Measurements from ENCODE around the gene INTS1. TPM values are rescaled to one million over a fixed set of nuclear protein-coding genes. Genes with fewer than 3 reads are reported as not detected.

The INTS1 gene
- polyA plus RNA-seq, 2 of the 4 experiments (the other 2 are of a cell fraction), result 14.6 to 48.1 TPM

DNA sequence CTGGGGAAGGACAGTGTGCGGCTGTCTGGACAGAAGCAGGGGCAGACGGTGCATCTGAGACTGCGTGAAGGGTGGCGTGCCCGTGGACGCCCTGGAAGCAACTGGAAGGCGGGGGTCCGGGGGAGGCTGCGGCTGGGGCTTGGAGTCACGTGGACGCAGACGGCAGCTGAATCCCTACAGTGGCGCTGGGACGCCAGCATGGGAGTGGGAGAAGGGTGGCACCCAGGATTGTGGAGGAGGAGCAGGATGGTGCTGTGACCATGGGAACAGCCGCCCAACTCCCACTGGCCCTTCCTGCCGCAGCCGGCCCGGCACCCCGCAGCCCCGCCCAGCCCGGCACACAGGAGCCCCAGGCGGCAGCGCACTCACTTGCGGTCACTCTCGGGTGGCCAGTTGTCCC is 9.7 kb downstream of the INTS1 start:
- FAIRE-seq (no peak), DNase-seq (ENCODE audit: low read depth in 1 of 2, low spot score in 1 of 2) (no peak), ATAC-seq (peak in 1 of 2 experiments; percentile 12; a peak in 3 of 6 replicates)
- ChIA-PET CTCF (interaction anchor here (0.7 to 2.5 kb wide), 5 partner anchors 9 to 975 kb away, joined by 3 to 23 read pairs (median 3); no protein-coding TSS in a partner anchor), POLR2A (no interaction called here)
- H3K4me2 ChIP-seq, result no peak overlapping the region
- H3K9me3 ChIP-seq, result no peaks in the 10 kb centered on the region
- 88% methylated on average over 14 of the region's 25 CpGs for WGBS (ENCODE audit: missing lambda C conversion rate)
- no peaks in the 10 kb centered on the region for H3K4me1 ChIP-seq
- H3K4me3 ChIP-seq, result no peak overlapping the region
- no peak for TF ChIP-seq CBX2 (IDR thresholded peaks at IDR 0.05; ENCODE audit: borderline replicate concordance, low read depth)
- TF ChIP-seq HDAC2 (IDR thresholded peaks at IDR 0.05), result no peak
- H3K27ac ChIP-seq, result no peak overlapping the region

DNA sequence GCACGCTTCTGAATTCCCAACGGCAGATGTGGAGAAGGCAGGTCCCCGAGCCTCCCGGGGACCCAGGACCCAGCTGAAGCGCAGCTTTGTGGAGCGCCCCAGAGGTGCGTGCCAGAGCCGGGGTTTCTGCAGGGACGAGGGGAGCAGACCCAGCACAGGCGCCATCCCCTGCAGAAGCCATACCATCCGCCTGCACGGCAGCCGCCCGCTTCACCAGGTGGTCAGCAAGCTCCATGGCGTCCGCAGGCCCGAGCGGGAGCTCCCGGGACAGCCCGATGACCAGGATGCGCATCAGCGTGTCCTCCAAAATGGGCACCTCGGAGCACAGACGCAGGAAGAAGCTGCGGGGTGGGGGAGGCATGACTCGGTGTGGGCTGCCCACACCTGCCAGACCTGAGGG is 10.6 kb downstream of the INTS1 start:
- DNase-seq (ENCODE audit: low read depth in 1 of 2, low spot score in 1 of 2) (no peak), ATAC-seq (no peak), FAIRE-seq (no peak)
- ChIA-PET CTCF (interaction anchor here (0.7 to 2.5 kb wide), 6 partner anchors 8 to 976 kb away, joined by 3 to 23 read pairs (median 3); partner anchors contain the start of gene TMEM184A), POLR2A (no interaction called here)
- Histone ChIP-seq H3K4me2 (no peak overlapping the region), H3K4me3 (no peak overlapping the region), H3K27ac (no peak overlapping the region), H3K4me1 (no peaks in the 10 kb centered on the region), H3K9me3 (no peaks in the 10 kb centered on the region)
- TF ChIP-seq HOXA7 (CRISPR knock-in tag; IDR thresholded peaks at IDR 0.05) (no peak), POLR2A (IDR thresholded peaks at IDR 0.05; ENCODE audit: low read length) (no peak)
- WGBS (ENCODE audit: missing lambda C conversion rate), result 95% methylated on average over 26 of the region's 26 CpGs

DNA sequence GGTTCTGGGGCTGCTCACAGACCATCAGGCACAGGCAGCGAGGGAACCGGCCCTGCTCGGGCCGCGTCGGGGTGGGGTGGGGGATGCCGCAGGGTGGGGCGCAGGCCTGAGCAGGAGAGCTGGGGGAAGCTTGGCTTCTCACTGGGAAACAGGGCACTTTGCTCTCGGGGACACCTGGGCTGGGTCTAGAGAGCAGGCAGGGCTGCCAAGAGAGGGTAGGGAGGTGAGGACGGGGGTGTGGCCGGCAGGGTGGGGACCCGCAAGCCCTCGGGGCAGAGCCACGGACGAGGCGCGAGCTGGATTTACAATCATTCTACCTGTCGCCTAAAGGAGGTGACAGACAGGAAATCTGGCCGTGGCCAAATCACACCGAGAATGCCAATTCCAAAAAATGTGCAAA is 11.1 kb downstream of the INTS1 start:
- Histone ChIP-seq H3K4me3 (no peak overlapping the region), H3K27ac (no peak overlapping the region), H3K4me1 (no peaks in the 10 kb centered on the region), H3K4me2 (no peak overlapping the region), H3K9me3 (no peaks in the 10 kb centered on the region)
- ATAC-seq, result no peak
- POLR2A ChIA-PET, result no interaction called here
- 96% methylated on average over 18 of the region's 20 CpGs for WGBS (ENCODE audit: missing lambda C conversion rate)
- no peak for DNase-seq (ENCODE audit: low read depth in 1 of 2, low spot score in 1 of 2)
- TF ChIP-seq MYC (IDR thresholded peaks at IDR 0.05; ENCODE audit: borderline replicate concordance, low read length), result no peak
- TF ChIP-seq EP300 (IDR thresholded peaks at IDR 0.05), result no peak
- TF ChIP-seq FOXS1 (CRISPR knock-in tag; IDR thresholded peaks at IDR 0.05), result no peak
- no peak for TF ChIP-seq KDM1A (IDR thresholded peaks at IDR 0.05; ENCODE audit: low read depth)
- TF ChIP-seq EHF (CRISPR knock-in tag; IDR thresholded peaks at IDR 0.05), result no peak
- TF ChIP-seq HOXB13 (CRISPR knock-in tag; IDR thresholded peaks at IDR 0.05; ENCODE audit: low read depth), result no peak
- TF ChIP-seq SMC3 (IDR thresholded peaks at IDR 0.05), result no peak
- TF ChIP-seq, protein P1, sequence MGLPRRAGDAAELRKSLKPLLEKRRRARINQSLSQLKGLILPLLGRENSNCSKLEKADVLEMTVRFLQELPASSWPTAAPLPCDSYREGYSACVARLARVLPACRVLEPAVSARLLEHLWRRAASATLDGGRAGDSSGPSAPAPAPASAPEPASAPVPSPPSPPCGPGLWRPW (IDR thresholded peaks at IDR 0.05), result no peak
- no peak for TF ChIP-seq ZFP36 (IDR thresholded peaks at IDR 0.05; ENCODE audit: borderline replicate concordance, partially characterized antibody)
- no peak for TF ChIP-seq RFX5 (IDR thresholded peaks at IDR 0.05)
- no peak for TF ChIP-seq POLR2A (IDR thresholded peaks at IDR 0.05; ENCODE audit: low read length)
- TF ChIP-seq MAFK (IDR thresholded peaks at IDR 0.05; ENCODE audit: partially characterized antibody), result no peak
- TF ChIP-seq NR3C1 (IDR thresholded peaks at IDR 0.05), result no peak
- TF ChIP-seq CEBPB (IDR thresholded peaks at IDR 0.05), result no peak
- TF ChIP-seq POLR2AphosphoS2 (conservative IDR thresholded peaks at IDR 0.05; ENCODE audit: low read length), result no peak
- TF ChIP-seq HDAC2 (IDR thresholded peaks at IDR 0.05), result no peak
- no peak for TF ChIP-seq TP53 (CRISPR knock-in tag; IDR thresholded peaks at IDR 0.05)
- no peak for FAIRE-seq
- CTCF ChIA-PET, result interaction anchor here (0.6 to 2.5 kb wide), 6 partner anchors 8 to 299 kb away, joined by 3 to 23 read pairs (median 3); partner anchors contain the start of gene TMEM184A

DNA sequence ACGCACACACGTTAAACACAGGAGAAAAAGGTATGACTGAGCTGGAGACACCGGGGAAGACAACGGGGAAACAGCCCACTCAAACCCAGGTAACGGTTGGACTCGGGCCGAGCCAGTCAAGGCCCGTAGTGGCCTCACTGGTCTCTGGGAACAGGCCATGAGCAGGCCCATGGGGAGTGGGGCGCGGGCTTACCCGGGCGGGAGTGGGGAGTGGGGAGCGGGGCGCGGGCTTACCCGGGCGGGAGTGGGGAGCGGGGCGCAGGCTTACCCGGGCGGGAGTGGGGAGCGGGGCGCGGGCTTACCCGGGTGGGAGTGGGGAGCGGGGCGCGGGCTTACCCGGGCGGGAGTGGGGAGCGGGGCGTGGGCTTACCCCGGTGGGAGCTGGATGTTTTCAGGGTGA is 11.5 kb downstream of the INTS1 start:
- DNase-seq (ENCODE audit: low read depth in 1 of 2, low spot score in 1 of 2) (no peak), FAIRE-seq (no peak), ATAC-seq (no peak)
- no peak overlapping the region for H3K4me2 ChIP-seq
- POLR2A ChIA-PET, result no interaction called here
- CTCF ChIA-PET, result interaction anchor here (0.6 to 2.5 kb wide), 3 partner anchors 19 to 298 kb away, joined by 3 to 23 read pairs (median 3); no protein-coding TSS in a partner anchor
- H3K9me3 ChIP-seq, result no peaks in the 10 kb centered on the region
- H3K4me3 ChIP-seq, result no peak overlapping the region
- H3K4me1 ChIP-seq, result no peaks in the 10 kb centered on the region
- TF ChIP-seq SREBF2 (IDR thresholded peaks at IDR 0.05) (no peak), ZC3H11A (IDR thresholded peaks at IDR 0.05) (no peak), CBX8 (IDR thresholded peaks at IDR 0.05) (no peak), BHLHE40 (IDR thresholded peaks at IDR 0.05; ENCODE audit: low read depth, low read length) (no peak)
- TF ChIP-seq, protein P2, sequence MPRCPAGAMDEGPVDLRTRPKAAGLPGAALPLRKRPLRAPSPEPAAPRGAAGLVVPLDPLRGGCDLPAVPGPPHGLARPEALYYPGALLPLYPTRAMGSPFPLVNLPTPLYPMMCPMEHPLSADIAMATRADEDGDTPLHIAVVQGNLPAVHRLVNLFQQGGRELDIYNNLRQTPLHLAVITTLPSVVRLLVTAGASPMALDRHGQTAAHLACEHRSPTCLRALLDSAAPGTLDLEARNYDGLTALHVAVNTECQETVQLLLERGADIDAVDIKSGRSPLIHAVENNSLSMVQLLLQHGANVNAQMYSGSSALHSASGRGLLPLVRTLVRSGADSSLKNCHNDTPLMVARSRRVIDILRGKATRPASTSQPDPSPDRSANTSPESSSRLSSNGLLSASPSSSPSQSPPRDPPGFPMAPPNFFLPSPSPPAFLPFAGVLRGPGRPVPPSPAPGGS (IDR thresholded peaks at IDR 0.05), result no peak
- TF ChIP-seq, protein P3, sequence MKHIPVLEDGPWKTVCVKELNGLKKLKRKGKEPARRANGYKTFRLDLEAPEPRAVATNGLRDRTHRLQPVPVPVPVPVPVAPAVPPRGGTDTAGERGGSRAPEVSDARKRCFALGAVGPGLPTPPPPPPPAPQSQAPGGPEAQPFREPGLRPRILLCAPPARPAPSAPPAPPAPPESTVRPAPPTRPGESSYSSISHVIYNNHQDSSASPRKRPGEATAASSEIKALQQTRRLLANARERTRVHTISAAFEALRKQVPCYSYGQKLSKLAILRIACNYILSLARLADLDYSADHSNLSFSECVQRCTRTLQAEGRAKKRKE (CRISPR knock-in tag; IDR thresholded peaks at IDR 0.05; ENCODE audit: low read depth), result no peak
- no peak overlapping the region for H3K27ac ChIP-seq
- 83% methylated on average over 23 of the region's 33 CpGs for WGBS (ENCODE audit: missing lambda C conversion rate)

Data from A549 (cell line).